Occipital lobe (tissue), 2 donors: ENCODE results near the gene RAB8B. TPM values are rescaled to one million over a fixed set of nuclear protein-coding genes. Genes with fewer than 3 reads are reported as not detected.

ENCODE experiments used
- DNase-seq: peaks from one replicate; lab custom pipeline; 2025; lab: John Stamatoyannopoulos, UW
- total RNA-seq: library from RNA; depleted of rRNA; stranded (reverse); fragments of >200 nt; gene quantifications from one replicate; pipeline ENCODE4 v1.2.3, GENCODE V29; 2014

RAB8B gene
- total RNA-seq, 1 donor from 2014 or later: 134 TPM

DNA sequence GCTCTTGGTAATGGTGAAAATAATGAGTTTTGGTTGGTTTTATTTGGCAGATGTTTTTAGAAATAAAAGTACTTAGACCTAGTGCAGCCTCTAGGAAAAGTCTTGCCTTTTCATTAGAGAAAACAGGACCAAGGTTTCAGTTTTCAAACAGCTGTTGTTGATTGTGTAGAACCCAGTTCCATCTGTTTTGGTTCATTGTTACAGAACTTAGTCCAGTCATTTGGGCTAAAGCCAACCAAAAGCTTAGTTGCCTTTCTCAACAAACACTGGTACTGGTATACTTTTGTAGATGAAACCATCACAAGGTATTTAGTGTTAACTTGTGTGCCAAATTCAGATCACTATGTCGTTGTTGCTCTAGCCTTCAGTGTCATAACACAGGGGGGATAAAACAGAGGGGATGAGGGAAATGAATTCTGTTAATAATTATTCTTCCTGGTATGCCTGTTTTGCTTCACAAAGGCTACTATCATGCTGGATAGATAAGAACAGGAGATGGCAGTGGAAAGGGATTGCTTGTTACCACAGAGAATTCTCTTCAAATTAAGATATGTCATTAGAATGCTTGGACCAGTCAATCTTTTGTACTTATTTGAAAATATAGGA lies 75.4 kb downstream of the RAB8B start:
- DNase-seq: no peak

DNA sequence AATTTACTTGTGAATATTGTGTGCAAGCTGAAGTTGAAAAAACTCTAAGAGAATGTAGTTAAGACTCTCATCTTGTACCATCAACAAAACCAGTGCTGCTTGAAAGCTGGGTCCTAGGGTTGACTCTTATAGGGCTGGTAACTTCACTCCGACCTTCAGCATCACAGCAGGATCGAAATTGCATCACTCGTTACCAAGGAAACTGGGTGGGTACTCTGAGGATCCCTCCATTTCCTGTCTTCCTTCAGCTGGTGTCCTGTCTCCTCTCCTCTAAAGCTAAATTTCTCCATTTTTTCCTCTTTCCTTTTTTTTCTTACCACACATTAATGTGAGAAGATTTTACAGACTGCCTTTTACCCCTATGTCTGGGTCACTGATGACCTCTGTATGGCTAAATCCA lies 85.0 kb downstream of the RAB8B start:
- no peak for DNase-seq

GRCh38 chr15:63276342-63277037 lies 87.1 kb downstream of the RAB8B start:
- DNase-seq: no peak

GRCh38 chr15:63277038-63277892 lies 87.9 kb downstream of the RAB8B start, which contains the start of gene APH1B:
APH1B (plus strand) TSS chr15:63277605; CDS start chr15:63277624, 19 bp downstream.
- peak; percentile 78 for DNase-seq

DNA sequence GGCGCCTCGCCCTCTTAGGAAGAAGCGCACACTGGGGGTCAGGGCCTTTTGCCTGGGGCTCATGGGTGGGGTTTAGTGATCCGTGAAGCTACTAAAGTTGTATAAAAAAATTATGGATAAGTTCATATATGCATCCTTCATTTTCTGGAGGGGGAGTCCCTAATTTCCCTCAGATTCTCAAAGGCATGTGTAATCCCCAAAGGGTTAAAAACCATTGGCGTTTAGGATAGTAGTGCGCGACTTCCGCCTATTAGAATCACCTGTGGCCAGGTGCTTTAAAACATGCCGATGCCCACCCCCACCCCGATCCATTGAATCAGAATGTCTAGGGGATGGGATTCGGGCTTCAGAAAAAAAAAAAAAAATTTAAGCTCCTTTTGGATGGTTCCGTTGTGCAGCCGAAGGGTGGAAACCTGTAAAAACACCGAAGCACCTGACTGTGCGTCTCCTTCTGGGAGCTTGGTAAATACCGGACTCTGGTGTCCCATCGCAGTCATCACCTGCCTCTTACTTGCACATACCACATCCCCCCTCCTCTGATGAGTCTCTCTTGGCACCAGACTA lies 88.6 kb downstream of the RAB8B start:
- DNase-seq: no peak

GRCh38 chr15:63283126-63283525 lies 93.7 kb downstream of the RAB8B start:
- no peak for DNase-seq

DNA sequence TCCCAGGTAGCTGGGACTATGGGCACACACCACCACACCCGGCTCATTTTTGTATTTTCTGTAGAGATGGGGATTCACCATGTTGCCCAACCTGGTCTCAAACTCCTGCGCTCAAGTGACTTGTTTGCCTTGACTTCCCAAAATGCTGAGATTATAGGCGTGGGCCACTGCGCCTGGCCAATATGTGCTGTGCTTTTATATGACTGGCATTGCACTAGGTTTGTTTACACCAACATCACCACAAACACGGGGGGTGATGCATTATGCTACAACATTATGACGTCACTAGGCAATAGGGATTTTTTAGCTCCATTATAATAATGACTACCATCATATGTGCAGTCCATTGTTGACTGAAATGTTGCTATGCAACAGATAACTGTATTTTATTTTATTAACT lies 94.9 kb downstream of the RAB8B start:
- DNase-seq: no peak

- no peak for DNase-seq
These were observed 97.7 kb downstream of the RAB8B start for GRCh38 chr15:63287109-63287508.

DNA sequence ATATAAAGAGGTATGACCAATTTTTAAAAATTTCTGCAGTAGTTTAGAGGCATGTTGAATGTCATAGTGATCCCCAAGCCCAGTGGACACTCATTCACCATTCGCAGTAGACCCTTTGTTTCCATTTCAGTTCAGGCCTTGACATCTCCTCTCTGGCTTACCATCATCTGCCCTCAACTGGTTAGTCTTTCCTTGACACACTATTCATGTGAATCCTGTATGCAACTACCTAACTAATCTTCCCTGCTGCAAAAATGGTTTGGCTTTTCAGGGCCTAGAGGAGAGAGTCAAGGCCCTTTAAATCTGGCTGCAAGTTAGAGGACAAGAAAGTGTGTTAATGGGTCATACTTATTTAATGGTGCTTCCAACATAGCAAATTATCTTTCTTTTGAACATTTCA lies 98.9 kb downstream of the RAB8B start:
- no peak for DNase-seq

DNA sequence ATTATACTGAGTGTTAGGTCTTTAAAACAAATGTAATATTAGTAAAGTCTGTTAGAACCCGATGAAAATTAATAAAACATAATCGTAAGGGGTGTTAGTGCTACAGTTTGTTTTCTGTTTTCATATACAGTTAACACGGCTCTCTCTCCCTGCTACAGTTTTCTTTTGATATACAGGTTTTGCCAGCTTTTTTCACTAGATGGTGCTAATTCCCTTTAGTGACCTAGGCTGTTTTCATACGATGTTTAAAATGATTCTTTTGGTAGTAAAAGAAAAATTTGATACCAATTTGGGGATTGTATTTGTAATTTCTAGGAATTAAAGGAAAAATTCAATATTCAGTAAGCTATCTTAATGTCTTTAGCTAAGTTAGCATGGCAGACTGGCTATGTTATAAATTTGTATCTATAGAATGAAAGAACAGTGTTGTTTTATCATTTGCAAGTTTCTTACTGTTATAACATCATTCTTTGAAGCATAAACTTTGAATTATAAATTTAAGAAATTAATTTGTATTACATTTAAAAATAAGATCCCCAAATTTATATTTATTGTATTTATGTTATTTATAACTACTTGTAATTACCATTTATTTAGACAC lies 99.5 kb downstream of the RAB8B start:
- no peak for DNase-seq

DNA sequence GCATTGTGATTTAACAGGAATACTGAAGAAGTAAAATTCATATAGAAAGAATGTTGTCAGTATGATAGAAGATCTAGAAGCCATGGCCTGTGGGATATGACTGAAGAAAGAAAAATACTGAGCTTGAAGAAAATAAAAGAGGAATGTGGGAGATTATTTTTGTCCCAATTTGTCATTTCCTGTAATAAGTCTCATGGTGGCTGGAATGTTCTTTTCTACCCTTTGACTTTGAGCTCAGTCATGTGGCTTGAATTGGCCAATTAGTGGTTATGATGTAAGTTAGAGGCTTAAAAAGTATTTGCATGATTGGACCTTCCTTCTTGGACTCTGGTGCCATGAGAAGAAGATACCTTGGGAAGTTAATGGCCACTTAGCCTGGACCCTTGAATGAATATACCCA lies 102.1 kb downstream of the RAB8B start:
- no peak for DNase-seq

GRCh38 chr15:63292241-63292640 lies 102.8 kb downstream of the RAB8B start:
- DNase-seq: no peak

DNA sequence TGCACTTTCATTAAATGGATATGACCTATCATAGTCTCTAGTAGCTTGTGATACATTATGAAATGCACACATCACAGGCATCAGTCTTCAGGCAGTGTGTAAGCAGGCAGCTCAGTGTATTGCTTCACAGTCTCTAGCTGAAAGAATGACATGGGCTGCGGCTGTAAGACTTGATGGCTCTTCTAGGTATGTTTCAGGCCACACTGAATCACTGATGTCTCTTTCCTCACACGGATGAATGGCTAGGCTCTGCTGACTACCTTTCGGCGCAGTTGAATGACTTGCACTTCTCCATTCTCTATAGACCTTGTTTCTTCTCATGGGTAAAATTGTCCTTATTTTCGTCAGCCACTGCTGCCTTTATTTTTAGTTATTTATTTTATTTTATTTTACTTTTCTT lies 103.4 kb downstream of the RAB8B start:
- DNase-seq: no peak

DNA sequence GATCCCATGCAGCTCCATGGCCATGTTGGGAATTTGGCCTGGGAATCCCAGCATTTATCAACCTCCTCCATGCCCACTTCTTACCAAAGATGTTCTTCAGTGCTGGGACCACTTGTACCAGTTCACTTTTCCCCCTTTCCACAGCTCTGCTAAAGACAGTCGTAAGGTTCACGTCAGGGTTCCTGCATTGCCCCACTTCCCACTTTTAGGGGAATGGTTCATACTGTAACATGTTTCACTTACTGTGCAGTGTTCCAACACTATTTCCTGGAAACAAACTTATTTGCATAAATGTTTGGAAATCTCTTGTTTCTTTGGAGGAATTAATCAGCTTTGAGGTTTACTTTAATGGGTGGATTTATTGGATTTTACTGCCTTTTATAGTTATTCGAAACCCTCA lies 105.0 kb downstream of the RAB8B start:
- no peak for DNase-seq

- no peak for DNase-seq
These were observed 105.9 kb downstream of the RAB8B start for GRCh38 chr15:63295341-63295740.

DNA sequence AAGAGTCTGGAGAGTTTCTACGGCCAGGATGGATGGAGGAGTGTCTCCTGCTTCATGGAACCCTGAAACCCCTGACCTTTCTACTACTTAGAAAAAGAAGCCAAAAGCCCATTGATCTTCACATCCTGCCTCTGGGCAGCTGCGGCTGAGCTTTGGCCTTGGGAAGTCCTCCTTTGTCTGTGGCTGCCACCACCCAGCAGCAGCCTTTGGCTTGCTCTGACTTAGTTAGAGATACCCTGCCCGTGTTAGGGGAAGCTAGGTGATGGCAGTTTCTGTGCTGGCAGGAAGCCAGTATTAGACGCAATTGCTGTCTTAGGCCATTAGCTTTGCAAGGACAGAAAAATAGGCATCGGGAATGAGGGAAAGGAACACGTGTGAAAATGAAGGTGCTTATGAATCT lies 106.8 kb downstream of the RAB8B start:
- no peak for DNase-seq

- DNase-seq: no peak
These were observed 110.7 kb downstream of the RAB8B start for GRCh38 chr15:63299943-63300575.

GRCh38 chr15:63301088-63301487 lies 111.7 kb downstream of the RAB8B start:
- DNase-seq: no peak

DNA sequence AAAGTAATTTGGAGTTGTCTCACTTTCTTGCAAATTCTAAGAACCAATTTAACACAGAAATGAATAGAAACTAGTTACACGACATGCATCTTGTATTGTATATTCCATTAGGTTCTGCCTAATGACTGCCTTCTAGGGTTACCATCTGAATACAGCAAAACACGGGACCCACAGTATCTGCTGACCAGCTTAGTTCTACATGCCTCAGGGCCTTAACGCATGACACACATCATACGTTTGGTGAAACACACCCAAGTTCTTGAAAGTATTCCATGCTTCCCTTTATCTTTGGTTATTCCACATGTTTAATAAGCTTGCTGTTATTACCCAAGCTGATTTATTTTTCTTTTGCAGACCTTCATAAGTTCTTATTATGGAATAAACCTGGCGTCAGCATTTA lies 115.9 kb downstream of the RAB8B start:
- DNase-seq: no peak

- DNase-seq: no peak
These were observed 117.2 kb downstream of the RAB8B start for GRCh38 chr15:63306492-63307073.

DNA sequence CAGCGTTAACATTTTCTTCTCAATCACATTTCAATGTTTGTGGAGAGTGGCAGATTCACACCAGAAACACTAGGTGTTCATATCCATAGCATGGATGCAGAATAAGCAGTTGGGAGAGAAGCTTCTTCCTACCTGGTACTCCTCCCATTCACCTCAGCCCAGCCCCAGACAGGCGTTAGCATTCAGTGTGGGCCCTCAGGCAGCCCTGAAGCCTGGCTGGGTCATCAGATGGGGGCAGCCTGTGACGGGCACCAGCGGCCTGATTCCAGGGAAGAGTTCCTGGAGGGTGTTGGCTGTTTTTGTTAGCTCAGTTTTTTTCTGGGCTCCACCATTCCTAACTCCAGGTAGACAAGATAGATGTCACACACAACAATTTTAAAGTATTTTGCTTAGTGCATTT lies 119.1 kb downstream of the RAB8B start:
- DNase-seq: no peak
